Head of caudate nucleus (tissue), 42 donors: ENCODE data around the gene SEMA4G.

Experiments
- DNase-seq, 42 donors: peaks; one replicate each; pipeline versions ENCODE4 v3.0.0 to v3.0.0-alpha.2; 2020 to 2021; ENCODE audit warnings: mixed read lengths in 7 of 42
- intact Hi-C: fragments of 100-400 bp; cut with DNase I; formaldehyde crosslinking; loops from one replicate; pipeline ENCODE4 v1.15.0; 2022

The SEMA4G gene

DNA sequence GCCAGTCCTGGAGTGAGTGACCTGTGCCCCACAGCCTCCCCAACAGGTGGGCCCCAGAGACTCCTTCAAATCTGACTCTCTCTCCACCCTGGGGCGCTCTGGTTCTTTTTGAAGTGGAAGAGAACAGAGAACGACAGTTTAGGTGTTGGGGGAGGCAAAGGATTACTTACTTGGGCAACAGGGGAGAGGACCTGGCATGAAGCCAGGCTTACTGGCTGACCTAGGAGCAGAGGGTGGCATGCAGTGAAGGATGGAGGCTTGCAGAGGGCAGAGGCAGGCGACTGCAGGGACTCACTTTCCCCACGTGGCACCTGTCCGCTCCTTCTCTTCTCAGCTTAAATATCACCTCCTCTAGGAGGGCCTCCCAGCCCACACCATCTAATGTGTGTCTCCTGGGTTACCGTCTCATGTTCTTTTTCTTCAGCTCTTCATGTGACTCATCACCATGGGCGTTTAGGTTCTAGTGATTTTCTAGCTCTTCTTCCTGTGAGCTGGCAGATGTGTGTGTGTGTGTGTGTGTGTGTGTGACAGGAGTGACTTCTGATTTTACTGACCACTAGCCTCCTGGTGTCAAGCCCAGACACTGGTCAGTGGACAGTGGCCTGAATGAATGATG is 45.8 kb downstream of the SEMA4G start:
- DNase-seq, result peak in 17 of 42 donors; percentile 31 to 79 (median 52)
- intact Hi-C loops, result loop anchor here (1.0 to 10.0 kb wide), 2 partner anchors 21 to 50 kb away; partner anchors contain the start of gene KAZALD1

DNA sequence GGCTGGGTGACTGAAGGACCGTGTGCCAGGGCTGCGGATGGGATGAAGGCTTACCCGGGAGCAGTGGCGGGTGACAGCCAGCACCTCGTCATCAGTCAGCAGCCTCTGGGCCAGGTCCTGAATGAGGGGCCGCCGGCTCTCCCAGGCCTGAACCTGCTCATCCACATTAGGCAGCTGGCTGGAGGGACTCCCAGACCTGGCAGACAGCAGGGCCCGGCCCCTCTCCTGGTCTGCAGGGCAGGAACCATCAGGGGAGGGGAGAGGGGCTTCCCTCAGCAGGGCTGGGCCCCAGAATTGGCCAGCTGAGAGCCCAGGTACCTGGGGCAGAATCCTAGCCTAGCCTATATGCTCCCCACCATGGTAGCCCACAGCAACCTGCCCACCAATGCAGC is 46.3 kb downstream of the SEMA4G start:
- intact Hi-C loops, result loop anchor here (10.0 kb wide), 1 partner anchor 49 kb away; the partner anchor contains the start of gene KAZALD1
- DNase-seq, result peak in 2 of 42 donors; percentile 33 to 38

DNA sequence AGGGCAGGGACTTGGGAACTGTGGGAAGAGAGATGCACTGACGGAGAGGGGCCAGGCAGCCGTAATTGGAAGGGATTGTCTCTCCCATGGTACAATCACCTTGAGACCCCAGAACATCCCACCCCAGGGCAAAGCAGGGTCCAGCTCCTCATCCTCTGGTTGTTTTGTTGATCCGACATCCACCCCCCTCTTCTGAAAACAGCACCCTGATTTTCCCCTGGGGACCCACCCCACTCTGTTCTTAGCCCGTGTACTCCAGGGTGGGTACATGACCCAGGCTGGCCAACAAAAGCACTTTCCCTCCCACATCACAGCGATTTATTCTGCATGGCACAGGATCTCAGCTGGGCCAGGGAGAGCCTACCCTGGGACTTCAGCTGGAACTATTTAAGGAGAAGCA is 47.5 kb downstream of the SEMA4G start:
- DNase-seq, result no peak
- intact Hi-C loops, result loop anchor here (10.0 kb wide), 1 partner anchor 48 kb away; the partner anchor contains the start of gene KAZALD1

DNA sequence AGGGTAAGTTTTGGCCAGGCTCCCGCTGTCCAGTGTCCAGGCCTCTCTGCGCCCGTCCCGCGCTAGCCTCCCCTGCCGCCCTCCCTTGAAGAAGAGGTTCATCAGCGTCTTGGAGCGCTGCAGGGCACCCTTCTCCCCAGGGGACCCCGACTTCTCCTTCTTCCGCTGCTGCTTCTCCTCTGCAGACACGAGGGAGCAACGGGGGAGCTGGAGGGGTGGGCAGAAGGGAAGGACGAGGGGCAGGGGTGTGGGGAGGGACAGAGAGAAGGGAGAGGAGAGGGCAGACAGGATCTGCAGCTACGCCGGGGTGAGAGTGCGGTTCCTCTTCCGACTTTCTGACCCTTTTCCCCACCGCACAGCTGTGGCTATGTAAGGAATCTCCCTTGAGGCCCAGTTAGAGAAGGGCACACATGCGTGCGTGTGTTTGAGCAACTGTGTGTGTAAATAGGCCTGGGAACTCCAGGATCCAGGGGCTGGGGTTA is 48.9 kb downstream of the SEMA4G start:
- intact Hi-C loops, result loop anchor here (10.0 kb wide), 1 partner anchor 47 kb away; the partner anchor contains the start of gene KAZALD1
- DNase-seq, result peak in 2 of 42 donors; percentile 15 to 17

DNA sequence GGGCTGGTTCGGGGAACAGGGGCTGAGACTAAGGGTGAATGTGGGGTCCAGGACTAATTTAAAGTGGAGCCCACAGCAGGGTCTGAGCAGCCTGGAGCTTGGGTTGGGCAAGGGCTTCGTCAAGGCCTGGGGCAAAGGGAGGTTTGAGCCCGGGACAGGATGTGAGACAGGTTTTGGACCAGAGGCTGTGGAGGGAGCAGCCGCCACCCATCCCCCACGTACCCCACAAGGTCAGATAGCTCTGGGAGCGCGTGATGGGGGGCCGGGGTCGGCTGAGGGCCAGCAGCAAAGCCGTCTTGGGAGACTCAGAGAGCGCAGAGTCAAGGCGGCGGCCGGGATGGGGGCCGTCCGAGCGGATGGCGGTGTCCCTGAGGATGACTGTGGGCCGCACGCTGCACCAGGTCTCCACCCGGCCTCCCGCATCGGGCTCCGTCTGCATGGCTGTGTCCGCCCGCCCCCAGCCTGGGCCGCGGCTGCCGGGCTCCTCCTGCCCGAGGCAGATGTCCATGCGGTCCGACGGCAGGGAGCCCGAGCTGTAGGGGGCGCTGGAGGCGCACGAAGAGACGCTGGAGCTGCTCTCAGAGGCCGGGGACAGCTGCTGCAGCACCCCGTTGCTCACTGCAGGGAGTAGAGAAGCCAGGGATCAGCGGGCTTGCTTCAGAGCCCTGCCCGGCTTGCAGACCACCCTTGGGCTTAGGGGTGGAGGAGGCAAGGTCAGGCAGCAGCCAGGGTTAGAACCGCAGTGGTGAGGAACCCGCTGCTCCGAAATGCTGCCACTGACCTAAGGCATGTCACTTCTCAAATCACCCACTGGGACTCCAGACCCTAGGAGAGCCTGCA is 49.5 kb downstream of the SEMA4G start:
- DNase-seq, result peak in 41 of 42 donors; percentile 76 to 96 (median 89)
- intact Hi-C loops, result loop anchor here (10.0 kb wide), 1 partner anchor 46 kb away; the partner anchor contains the start of gene KAZALD1
